Epithelial cell of esophagus (primary cell): Measurements from ENCODE around the gene ANTKMT.

Source experiments
- DNase-seq: peaks from one replicate; pipeline ENCODE4 v3.0.0; 2010; ENCODE audit warnings: low read depth
- H3K4me3 ChIP-seq: 2 replicates; pipeline ENCODE4 v1.5.1; 2011; ENCODE audit warnings: mild to moderate bottlenecking, low read length, control low read depth
- TF ChIP-seq, protein P1 (sequence below): IDR thresholded peaks from 2 replicates; pipeline ENCODE4 v1.5.1; 2011; ENCODE audit warnings: low read depth, mild to moderate bottlenecking, low read length, control low read depth, inconsistent platforms; ENCODE audit not compliant: insufficient read depth; ENCODE audit errors: missing control alignments

Gene ANTKMT, protein sequence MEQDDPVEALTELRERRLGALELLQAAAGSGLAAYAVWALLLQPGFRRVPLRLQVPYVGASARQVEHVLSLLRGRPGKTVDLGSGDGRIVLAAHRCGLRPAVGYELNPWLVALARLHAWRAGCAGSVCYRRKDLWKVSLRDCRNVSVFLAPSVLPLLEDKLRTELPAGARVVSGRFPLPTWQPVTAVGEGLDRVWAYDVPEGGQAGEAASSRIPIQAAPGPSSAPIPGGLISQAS

DNA sequence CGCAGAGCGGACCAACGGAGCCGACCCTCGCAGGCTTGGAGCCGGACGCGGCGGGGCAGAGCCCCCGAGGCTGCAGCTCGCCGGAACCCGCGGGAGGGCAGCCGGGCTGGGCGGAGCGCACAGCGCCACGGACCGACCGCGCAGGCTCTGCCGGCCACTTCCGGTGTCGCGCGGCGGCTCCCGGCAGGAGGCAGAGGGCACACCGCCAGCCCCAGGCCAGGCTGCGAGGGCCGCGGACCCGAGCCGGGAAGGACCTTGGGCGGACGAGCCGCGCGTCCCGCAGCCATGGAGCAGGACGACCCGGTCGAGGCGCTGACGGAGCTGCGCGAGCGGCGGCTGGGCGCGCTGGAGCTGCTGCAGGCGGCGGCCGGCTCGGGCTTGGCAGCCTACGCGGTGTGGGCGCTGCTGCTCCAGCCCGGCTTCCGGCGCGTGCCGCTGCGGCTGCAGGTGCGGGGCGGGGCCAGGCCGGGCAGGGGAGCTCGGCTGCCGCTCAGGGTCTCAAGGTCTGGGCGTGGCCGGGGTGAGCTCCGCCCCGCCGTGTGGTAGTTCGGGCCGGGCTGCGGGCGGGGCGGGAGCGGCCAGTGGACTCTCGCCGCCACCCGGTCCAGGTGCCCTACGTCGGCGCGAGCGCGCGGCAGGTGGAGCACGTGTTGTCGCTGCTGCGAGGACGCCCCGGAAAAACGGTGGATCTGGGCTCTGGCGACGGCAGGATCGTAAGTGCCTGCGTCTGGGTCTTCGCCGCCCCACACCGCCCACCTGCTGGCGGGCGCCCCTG, at the start of gene ANTKMT:
ANTKMT (plus strand) TSS at position 157 of the 775 bp plus-strand sequence; CDS start at position 286, 129 bp downstream.
- DNase-seq: peak; percentile 88
- H3K4me3 ChIP-seq: peak within 1 kb of the TSS; percentile 73
- TF ChIP-seq, protein P1, sequence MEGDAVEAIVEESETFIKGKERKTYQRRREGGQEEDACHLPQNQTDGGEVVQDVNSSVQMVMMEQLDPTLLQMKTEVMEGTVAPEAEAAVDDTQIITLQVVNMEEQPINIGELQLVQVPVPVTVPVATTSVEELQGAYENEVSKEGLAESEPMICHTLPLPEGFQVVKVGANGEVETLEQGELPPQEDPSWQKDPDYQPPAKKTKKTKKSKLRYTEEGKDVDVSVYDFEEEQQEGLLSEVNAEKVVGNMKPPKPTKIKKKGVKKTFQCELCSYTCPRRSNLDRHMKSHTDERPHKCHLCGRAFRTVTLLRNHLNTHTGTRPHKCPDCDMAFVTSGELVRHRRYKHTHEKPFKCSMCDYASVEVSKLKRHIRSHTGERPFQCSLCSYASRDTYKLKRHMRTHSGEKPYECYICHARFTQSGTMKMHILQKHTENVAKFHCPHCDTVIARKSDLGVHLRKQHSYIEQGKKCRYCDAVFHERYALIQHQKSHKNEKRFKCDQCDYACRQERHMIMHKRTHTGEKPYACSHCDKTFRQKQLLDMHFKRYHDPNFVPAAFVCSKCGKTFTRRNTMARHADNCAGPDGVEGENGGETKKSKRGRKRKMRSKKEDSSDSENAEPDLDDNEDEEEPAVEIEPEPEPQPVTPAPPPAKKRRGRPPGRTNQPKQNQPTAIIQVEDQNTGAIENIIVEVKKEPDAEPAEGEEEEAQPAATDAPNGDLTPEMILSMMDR: no peak

DNA sequence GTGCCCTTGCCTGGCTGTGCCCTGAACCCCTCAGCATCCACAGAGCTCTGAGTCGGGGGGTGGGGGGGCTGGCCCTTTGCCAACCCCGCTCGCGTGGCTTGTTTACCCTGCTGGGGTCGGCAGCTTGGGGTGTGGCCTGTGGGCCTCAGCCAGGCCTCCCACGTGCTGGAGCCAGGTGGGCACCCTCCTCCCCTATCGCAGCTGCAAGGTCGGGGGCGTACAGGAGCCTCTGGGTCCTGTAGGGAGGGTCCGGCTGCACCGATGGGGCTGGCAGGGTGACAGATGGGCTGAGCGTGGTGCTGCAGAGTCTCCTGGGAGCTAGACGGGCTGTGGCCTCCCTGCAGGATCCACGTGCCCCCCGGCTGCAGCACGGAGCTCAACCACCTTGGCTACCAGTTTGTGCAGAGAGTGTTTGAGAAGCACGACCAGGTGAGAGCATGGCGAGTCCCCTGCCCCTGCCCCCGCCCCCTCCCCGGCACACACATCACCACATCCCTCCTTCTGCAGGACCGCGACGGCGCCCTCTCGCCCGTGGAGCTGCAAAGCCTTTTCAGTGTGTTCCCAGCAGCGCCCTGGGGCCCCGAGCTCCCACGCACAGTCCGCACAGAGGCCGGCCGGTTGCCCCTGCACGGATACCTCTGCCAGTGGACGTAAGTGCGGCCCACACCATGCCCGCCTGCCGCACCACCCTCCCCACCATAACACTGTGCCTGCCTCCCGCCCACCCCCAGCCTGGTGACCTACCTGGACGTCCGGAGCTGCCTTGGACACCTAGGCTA, 49.4 kb upstream of the ANTKMT start:
- no peak for DNase-seq
- H3K4me3 ChIP-seq: no peak overlapping the region
- TF ChIP-seq, protein P1: no peak

DNA sequence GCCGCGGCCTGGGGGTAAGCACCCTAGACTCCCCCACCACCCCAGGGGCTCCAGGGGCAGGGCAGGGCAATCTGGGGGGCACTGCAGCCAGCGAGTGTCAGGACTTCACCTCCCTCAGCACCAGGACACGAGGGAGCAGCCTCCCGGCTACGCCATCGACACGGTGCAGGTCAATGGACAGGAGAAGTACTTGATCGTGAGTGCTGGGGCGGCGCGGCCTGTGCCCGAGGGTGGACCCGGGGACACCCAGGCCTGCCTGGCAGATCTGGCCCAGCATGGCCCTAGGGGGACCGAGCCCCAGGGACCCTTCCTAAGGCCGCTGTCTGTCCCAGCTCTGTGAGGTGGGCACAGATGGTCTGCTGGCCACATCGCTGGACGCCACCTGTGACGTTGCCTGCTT, 48.6 kb upstream of the ANTKMT start:
- no peak for DNase-seq
- TF ChIP-seq, protein P1: no peak
- H3K4me3 ChIP-seq: no peak overlapping the region

DNA sequence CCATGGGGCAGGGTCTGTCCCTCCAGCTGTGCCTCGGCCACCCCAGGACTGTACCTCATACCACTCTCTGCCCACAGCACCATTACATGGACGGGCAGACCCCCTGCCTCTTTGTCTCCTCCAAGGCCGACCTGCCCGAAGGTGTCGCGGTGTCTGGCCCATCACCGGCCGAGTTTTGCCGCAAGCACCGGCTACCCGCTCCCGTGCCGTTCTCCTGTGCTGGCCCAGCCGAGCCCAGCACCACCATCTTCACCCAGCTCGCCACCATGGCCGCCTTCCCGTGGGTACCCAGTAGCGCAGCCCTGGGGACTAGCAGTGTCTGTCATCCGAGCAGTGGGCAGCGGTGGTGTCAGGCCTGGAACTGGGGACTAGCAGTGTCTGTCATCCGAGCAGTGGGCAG, 48.1 kb upstream of the ANTKMT start:
- DNase-seq: no peak
- no peak overlapping the region for H3K4me3 ChIP-seq
- TF ChIP-seq, protein P1: no peak

DNA sequence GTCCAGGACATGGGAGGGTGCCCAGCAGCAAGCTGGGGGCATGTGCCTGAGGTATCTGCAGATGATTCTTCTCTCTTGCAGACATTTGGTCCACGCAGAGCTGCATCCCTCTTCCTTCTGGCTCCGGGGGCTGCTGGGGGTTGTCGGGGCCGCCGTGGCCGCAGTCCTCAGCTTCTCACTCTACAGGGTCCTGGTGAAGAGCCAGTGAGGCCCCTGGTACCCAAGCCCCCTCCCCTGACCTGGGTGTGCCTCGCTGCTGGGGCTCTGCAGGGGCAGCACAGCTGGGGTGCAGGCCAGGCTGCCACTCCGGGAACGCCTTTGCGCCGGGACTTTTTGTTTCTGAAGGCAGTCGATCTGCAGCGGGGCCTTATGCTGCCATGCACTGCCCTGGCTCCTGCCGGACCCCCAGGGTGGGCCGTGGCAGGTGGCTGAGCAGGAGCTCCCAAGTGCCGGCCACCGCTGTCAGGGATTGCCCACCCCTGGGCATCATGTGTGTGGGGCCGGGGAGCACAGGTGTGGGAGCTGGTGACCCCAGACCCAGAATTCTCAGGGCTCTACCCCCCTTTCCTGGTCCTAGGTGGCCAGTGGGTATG, 47.5 kb upstream of the ANTKMT start:
- DNase-seq: no peak
- TF ChIP-seq, protein P1: no peak
- no peak overlapping the region for H3K4me3 ChIP-seq

DNA sequence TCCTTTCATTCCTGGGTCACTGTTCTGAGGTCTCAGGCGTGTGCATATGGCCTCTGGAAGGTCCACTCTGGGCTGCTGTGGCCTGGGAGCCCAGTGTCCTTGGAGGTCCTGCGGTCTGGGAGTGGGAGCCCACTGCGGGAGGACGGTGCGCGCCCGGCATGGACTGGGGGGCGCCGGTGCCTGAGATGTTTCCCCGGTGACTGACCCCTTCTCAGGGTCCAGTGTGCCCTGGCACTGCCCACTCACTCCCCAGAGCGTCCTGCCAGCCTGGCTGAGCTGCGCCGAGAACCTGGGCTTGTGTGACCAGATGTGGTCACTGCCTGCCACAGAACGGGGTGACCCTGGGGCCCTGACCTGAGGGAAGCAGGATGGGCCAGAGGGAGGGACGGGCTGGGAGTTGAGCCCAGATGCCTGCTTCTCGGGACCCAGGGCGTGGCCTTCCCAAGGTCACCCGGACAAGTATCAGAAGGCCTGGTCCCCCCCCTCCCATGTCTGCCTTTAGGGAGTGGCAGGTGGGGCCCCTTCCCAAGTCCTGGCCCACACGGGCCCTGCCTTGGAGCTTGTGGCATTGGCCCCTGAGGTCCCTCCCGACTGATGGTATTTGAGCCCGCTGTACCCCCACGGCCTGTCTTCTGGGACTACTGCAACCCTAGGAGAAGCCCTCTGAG, 46.6 kb upstream of the ANTKMT start:
- TF ChIP-seq, protein P1: no peak
- H3K4me3 ChIP-seq: no peak overlapping the region
- no peak for DNase-seq
